Measurements from ENCODE around the gene IL1RAPL2.

IL1RAPL2 gene

GRCh38 chrX:105282077-105282476 lies 716.1 kb downstream of the IL1RAPL2 start:
- no peak for DNase-seq

DNA sequence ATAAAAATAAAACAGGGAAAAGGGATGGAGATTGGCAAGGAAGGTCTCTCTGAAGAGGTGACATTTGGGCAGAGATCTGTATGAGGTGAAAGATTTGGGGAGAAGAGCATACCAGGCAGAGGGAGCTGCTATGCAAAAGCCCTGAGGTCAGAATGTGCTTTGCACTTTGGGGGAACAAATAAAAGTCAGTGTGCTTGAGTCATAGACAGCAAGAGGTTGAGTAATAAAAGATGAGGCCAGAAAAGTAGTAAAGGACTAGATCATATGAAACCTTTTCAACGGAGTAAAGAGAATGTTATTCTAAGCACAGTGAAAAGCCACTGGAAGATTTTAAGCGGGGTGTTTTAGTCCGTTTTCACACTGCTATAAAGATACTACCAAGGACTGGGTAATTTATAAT lies 731.0 kb downstream of the IL1RAPL2 start:
- DNase-seq, result no peak

- DNase-seq, result no peak
These were observed 733.3 kb downstream of the IL1RAPL2 start for GRCh38 chrX:105299286-105299685.

DNA sequence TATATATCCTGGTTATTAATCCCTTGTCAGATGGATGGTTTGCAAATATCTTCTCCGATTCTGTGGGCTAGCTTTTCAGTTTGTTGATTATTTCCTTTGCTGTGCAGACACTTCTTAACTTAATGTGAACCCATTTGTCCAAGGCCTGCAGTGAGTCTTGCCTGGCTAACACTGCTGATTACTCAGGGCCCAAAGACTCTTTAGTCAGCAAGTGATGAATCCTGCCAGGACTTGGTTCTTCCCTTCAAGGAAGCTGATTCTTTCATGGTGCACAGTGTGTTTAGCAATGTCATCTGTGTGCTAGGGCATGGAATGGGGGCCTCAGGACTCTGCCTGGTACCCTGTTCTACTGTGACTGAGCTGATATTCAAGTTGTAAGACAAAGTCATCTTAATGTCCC lies 736.2 kb downstream of the IL1RAPL2 start:
- no peak for DNase-seq

GRCh38 chrX:105307762-105308161 lies 741.8 kb downstream of the IL1RAPL2 start:
- no peak for DNase-seq

- no peak for DNase-seq
These were observed 747.6 kb downstream of the IL1RAPL2 start for GRCh38 chrX:105313596-105313995.

DNA sequence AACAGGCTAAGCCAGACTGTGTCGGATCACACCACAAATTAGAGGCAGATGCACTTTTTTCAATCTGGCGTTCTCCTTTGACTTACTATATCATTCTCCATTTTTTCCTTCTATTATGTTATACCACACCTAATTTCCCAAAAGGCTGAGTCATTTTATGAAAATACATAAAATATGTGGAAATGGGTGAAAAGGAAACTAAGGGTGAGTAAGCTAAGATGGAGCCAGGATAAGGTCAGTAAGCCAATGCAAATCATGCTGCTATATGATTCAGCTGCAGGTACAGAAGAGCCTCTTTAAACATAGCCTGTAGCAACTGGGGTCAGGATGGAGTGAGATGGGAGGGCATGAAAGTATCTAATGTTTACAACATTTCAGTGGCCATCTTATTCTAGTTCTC lies 748.5 kb downstream of the IL1RAPL2 start:
- DNase-seq, result no peak

DNA sequence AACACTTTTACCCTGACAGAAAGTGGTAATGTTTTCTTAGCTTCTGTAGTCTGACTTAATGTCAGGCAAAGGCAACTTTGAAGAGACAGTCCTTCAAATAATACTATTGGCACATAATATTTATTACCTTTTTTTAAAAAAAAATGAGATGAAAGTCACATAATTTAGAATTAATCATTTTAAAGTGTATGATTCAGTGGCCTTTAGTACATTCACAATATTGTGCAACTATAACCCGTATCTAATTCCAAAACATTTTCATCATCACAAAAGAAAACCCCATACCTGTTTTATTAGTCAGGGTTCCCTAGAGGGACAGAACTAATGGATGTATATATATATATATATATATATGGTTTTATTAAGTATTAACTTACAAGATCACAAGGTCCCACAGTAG lies 749.2 kb downstream of the IL1RAPL2 start:
- DNase-seq, result no peak

DNA sequence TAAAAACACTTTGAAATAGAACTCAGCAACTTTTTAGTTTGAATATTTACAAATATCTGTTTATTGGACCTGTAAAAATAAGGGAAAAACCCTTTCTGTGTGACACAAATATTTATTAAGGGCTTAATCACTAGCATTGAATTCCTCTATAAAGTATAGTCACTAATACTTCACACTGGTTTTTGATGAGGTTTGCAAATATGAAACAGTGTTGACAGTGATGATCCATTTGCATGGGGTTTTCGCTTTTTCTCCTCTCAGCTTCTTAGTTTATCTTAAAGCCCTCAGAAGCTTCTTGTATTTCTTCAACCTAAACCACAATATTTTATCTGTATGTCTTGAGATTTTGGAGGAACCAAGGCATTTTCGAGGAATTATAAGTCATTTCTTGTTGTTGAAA lies 751.1 kb downstream of the IL1RAPL2 start:
- DNase-seq, result no peak

DNA sequence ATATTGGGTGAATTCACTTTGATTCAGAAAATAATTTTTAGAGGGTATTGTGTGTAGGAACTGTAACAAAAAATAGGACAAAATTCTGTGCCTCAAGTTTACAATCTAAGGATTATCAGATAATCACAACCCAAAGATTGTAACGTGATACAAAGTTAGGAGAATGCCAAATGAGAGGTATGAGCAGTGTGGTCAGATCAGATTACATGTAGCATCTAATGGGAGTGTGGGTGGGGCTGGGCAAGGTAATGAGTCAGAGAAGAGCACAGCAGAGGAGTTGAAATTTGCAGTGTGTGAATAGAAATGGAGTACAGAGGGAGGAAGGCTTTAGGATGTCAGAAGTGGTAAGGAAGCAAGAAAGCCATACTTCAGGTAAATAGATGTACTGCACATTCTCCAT lies 757.9 kb downstream of the IL1RAPL2 start:
- DNase-seq, result no peak

- no peak for DNase-seq
These were observed 762.8 kb downstream of the IL1RAPL2 start for GRCh38 chrX:105328773-105329172.

- DNase-seq, result no peak
These were observed 765.2 kb downstream of the IL1RAPL2 start for GRCh38 chrX:105331244-105331643.

DNA sequence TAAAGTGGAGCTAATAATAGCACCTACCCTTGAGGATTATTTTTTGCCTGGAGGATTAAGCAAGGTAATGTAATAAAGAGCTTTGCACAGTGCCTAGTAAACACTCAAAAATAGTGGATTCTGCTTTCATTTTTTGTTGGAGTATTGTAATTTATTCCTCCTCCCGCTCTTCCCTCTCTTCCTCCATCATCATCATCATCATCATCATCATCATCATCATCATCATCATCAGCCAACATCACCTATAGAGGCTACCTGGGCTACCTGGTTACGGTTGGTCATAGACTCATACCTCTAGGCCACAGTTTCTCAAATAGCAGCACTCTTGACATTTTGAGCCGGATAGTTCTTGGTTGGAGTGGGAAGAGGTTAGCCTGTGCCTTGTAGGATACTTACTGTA lies 781.4 kb downstream of the IL1RAPL2 start:
- no peak for DNase-seq

DNA sequence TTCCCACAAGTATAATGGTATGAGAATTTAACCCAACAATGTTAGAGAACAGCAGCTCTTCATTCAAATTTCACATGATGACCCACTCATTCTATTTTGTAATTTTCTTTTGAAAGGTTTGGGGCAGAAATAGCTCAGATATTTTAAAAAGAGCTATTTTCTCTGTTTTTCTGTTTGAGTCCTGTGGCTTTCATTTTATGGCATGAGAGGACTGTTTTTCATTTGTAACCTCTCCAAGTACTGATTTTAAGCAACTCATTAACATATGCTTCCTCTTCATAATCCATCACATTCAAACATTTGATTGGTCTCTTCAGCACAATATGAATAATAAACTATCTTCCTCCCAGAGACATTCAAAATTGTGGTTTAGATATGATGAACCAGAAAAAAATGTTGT lies 783.5 kb downstream of the IL1RAPL2 start:
- DNase-seq, result no peak

DNA sequence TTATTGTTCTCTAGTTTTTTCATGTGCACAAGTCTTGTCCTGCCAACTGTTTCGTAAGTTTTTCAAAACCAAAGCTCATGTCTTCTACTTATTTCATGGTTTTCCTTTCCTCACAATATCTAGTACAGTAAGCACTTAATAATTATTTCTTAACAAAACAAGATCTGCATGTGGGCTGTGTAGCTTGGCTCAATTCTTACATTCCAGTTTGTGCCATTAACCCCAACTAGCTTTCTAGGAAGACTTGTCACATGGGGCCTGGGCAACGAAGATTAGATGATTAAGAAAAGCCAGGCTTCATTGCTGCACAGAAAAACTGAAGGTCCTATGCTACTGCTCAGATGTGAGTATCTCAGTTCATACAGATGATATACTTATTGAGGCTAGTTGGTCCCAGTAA lies 809.8 kb downstream of the IL1RAPL2 start:
- DNase-seq, result no peak

DNA sequence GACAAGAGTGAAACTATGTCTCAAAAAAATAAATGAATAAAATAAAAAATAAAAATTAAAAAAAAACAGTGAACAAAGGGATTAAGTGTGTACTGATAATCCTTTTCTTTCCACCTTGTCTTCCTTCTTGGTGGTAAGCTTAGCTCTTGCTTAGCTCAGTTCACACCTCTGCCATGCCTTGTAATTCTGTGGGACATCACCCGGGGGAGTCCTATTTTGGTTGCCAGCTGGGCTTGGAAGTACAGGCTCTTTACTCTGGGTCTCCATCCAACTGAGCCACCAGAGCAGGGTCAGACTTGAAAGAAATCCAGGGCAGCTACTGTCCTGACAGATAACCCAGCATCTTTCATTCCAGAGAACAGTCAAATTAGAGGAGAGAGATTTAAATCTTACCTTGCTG lies 858.7 kb downstream of the IL1RAPL2 start:
- no peak for DNase-seq

DNA sequence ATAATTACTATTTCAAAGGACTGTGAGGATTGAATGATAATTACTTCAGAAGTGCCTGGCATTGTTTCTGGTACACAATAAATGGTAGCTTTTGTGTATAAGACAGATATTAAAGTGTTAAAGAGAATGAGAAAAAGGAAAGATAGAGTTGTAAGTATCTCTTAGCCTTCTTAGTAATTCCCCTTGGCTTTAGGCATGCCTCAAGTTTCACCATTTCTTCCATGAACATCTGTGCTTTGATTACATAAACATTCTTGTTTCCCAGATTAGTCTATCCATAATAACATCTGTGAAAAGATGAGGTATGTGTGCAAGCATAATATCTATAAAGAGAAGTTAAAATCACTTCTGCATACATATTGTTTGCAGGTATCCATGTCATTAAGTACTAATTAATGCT lies 885.4 kb downstream of the IL1RAPL2 start:
- DNase-seq, result no peak

- DNase-seq, result no peak
These were observed 892.8 kb downstream of the IL1RAPL2 start for GRCh38 chrX:105458846-105459245.

GRCh38 chrX:105460376-105460775 lies 894.4 kb downstream of the IL1RAPL2 start:
- DNase-seq, result no peak

- DNase-seq, result no peak
These were observed 895.0 kb downstream of the IL1RAPL2 start for GRCh38 chrX:105461016-105461415.

DNA sequence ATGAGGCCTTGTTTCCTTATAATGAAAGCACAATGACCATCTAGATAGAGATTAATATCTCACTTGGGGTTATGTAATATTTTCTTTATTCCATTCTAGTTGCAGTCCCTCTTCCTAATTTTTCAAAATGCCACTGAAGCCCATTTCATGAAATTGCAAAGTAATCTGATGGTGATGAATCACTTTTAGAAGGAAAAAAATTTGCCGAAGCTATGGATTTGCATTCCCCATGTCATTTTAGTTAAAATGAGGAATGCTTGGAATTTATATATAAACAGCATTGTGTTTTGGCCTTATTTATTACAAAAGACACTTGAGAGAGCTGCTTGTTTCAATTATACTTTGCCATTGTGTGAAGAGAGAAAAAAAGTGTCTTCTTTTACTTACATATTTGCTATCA lies 896.2 kb downstream of the IL1RAPL2 start:
- DNase-seq, result no peak

DNA sequence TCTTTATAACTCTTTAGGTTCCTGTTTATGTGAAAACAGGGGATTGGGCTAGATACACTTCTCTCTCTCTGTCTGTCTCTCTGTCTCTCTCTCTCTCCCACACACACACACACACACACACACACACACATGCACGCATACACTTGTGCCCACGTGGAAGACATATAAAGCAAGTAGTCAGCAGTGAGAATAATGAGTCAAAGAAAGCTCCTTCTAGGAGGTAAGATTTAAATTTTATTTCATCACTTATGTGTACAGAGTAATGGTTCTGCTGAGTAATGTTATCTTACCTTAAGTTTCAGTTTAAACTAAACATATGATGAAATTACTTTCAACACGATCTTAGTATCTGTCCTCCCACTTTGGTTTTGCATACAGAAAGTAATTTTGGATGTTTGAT lies 897.5 kb downstream of the IL1RAPL2 start:
- no peak for DNase-seq

GRCh38 chrX:105464618-105465017 lies 898.6 kb downstream of the IL1RAPL2 start:
- no peak for DNase-seq

DNA sequence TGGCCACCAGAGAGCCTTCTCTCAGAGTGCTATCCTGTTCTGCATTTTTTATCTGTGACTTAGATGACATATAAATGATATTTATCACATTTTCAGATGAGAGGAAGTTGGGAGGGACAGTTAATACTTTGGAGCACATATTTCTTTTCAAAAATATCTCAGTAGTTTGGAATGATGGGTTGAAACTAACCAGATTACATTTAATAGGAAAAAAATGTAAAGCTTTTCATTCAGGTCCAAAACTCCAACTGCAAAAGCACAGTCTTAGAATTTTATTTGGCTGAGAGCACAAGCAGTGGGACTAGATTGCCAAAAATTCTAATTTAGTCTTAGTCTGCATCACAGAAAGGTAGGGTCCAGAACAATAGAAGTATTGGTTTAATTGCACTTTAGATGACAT lies 902.7 kb downstream of the IL1RAPL2 start:
- DNase-seq, result no peak

DNA sequence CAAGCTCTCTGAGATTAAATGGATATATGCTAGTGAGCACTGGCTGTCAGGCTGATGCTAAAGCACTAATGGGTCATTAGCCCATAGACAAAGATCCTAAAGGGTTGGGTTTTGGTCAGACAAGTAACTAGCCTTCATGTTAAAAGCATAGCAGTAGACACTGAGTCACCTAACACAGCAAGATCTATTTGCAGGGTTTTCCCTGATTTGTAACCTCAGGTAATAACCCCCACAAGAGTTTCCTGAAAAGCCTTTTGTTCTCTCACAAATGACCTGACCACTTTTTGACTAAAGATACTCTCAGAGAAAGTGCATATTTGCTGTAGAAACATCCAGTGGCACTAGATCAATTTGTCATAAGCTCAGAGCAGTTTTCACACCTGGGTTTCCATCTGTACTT lies 905.6 kb downstream of the IL1RAPL2 start:
- no peak for DNase-seq

DNA sequence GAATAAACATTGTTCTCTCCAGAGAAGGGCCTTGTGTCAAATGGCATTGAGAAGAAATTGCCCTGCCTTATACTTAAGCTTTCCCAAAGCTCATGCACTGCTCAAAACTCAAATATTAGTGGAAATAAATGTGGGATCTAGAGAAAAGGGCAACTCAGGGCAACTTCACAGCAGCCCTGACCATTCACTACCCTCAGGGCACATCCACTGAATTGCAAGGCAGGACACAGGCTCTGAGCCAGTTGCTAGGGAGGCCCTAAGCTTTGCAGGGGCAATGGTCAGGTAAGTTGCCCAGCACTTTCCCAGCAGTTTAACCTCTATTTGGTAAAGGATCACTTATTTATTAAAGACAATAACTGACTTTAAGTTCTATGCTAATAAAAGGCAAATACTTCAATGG lies 909.8 kb downstream of the IL1RAPL2 start:
- no peak for DNase-seq
